Stimulated activated CD4-positive, alpha-beta T cell treated with anti-CD3 and anti-CD28 coated beads, Interleukin-2, amount 100 ng/mL, for 4 hours (primary cell): ENCODE results near the gene TMEM38A.
"Not testable (repeated sequence)": the region's sequence is repeated elsewhere in the genome, so short reads cannot be mapped to it uniquely, and the experiment has no call there.

Experiments
- DNase-seq: peaks from one replicate; pipeline ENCODE4 v3.0.0-alpha.2; 2020; ENCODE audit warnings: low read depth

The TMEM38A gene

DNA sequence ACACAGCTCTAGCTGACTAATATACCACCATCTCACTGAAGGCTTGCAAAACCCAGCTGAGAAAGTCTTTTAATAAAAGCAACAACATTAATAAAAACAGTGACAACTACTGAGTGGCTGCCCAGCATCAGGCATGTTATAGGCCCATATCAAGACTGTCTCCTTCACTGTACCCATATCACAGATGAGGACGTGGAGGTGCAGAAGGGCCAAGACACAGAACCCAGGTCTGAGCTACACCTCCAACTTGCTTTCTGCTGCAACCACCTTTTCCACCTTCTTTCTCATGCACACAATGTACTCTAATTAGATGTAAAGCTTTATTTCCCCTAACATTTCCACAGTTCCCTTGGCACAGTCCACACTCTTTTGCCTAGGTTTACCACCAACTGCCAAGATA is 22.3 kb upstream of the TMEM38A start:
- no peak for DNase-seq

DNA sequence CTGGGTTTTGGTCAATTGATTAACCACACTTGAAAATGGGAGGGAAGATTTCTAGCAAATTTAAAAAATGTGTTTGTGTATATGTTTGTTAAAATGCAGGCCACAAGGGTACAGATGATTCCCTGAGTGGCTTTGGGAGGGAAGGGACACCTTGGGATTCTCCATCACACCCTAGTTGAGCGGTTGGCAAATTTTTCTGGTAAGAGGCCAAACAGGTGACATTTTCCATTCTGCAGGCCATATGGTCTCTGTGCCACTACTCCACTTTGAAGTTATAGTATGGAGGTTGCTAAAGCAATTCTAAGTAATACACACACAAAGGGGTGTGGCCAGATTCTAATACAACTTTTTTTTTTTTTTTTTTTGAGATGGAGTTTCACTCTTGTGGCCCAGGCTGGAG is 20.0 kb upstream of the TMEM38A start:
- no peak for DNase-seq

DNA sequence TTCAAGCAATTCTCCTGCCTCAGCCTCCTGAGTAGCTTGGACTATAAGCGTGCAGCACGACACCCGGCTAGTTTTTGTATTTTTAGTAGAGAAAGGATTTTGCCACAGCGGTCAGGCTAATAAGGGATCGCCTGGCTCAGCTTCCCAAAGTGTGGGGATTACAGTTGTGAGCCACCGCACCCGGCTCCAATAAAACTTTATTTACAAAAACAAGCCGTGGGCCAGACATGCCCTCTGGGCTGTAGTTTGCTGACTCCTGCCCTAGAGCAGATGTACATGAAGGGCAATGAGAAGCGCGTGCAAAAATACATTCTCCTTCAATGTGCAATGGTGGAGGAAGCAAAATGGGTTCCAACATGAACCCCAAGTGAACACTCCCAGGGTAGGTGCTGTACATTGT is 19.2 kb upstream of the TMEM38A start:
- DNase-seq: no peak

DNA sequence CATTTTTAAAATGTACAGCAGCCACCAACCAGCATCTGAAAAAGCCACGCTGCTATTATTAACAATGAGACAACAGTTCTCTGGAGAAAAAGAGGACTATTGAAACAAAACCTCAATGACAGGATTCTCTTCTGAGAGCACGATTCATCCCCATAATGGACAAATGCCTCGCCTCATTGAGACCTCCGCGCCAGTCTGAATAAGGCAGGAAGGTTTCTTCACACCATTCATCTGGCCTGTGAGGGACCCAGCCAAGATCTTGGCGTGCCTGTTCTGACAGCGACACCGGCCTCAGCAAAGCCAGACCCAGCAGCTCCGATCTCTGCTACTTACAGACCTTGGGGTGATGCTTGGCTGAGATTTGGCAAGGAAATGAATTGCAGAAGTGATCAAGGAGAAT is 15.8 kb upstream of the TMEM38A start:
- DNase-seq: no peak

DNA sequence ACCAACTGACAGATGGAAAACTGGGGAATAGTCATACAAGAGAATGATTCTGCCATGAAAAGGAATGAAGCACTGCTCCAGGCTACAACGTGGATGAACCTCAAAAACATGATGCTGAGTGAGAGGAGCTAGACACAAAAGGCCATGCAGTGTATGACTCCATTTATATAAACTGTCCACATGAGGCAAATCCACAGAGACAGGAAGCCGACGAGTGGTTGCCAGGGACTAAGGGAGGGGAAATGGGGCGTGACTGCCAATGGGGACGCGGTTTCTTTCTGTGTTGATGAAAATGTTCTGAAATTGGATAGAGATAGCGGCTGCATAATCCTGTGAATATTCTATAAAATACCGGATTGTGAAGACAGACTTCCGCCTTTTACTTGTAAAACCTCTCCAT is 11.2 kb upstream of the TMEM38A start:
- DNase-seq: no peak

DNA sequence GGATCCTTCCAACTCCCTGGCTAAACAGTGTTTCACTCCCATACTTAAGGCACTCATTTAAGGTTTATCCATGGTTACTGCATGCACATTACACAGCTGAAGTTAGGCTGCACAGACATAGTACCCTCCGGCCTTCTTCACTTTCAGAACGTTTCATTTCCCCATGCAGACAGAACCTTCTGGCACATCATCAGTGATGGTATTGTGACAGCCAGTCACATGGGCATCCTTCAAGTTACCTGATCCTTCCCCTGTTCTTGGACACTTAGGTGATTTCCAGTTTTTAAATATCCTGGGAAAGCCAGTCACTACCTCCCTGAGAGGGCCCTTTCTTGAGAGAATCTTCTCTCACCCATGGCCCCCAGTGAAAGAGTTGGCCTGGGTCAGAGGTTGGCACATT is 10.1 kb upstream of the TMEM38A start:
- no peak for DNase-seq

DNA sequence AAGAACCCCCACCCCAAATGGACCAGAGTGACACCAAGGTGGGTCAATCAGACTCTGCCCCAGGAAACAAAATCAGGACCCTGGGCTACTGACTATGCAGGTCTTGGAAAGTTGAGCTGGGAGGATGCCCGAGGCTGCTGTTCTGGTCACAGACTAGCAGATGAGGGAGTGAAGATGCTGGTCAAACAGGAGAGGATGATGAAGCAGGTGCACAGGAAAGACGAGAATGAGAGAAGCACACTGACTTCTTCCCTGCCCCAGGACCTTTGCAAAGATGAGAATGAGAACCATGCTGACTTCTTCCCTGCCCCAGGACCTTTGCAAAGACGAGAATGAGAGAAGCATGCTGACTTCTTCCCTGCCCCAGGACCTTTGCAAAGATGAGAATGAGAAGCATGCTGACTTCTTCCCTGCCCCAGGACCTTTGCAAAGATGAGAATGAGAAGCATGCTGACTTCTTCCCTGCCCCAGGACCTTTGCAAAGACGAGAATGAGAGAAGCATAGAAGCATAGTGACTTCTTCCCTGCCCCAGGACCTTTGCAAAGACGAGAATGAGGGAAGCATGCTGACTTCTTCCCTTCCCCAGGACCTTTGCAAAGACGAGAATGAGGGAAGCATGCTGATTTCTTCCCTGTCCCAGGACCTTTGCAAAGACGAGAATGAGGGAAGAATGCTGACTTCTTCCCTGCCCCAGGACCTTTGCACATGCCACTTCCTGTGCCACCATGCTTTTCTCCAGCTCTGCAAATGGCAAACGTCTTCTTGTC is 9.3 kb upstream of the TMEM38A start:
- DNase-seq: not testable (repeated sequence)

DNA sequence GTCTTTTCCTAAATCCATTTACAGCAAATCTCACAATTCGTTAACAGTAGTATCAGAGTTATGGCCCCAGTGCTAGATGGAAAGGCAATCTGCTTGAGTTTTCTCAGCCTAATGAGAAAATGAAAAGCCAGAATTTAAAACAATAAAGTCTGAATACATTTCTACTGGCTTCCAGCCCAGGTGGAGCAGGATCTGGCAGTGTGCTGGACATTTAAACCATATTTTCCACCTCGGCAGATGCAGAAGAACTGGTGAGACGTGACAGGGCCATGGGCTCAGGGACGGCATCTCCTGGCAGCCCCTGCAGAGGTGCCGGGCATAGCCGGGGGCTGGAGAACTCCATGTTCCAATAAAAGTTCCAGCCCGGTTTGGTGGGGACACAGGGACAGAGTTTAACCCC is 8.1 kb upstream of the TMEM38A start:
- DNase-seq: no peak

DNA sequence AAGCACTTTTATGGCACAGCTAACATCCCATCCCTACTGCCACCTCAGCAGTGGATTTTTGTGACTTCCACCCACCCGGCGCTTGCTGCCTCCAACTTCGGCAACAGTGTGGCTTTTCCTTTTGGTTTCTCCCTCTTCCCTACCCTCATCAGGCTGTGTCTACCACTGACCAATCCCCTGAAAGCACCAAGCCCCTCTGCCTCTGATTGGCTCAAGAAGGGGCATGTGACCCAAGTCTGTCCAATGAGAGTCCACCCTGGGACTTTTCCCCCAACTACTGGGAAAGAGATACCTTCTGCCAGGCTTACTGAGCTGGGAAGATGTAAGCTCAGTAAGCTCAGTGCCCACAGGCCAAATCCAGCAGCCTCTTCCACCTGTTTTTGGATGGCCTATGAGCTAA is 6.8 kb upstream of the TMEM38A start:
- DNase-seq: no peak

DNA sequence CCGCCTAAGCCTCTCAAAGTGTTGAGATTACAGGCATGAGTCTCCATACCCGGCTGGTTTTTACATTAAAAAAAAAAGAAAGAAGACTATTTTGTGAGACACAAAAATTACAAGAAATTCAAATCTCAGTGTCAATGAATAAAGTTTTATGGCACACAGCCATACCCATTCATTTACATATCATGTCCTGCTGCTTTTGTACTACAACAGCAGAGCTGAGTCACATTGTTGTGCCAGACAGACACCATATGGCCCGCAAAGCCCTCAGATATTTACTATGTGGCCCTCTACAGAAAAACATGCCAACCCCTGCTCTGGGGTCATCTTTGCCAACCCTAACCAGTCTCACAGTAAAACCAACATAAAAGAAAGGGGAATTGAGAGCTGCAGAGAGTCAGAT is 6.3 kb upstream of the TMEM38A start:
- no peak for DNase-seq

DNA sequence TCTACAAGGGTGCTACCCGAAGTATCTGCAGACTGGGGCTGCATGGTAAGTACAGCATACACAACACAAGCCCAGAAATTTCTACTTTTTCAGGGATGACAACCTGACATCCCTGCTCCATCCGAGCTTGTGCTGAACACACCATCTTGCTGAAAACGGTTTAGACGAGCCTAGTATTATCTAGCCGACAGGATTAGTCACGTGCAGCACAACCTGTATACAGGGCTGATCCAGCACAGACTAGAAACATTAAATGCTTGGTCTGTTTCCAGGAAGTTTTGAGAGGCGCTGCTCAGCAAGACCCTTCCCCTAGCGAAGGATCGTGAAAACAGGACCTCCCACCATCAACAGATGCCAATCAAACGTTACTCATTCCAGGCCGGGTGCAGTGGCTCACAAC is 5.2 kb upstream of the TMEM38A start:
- DNase-seq: no peak

DNA sequence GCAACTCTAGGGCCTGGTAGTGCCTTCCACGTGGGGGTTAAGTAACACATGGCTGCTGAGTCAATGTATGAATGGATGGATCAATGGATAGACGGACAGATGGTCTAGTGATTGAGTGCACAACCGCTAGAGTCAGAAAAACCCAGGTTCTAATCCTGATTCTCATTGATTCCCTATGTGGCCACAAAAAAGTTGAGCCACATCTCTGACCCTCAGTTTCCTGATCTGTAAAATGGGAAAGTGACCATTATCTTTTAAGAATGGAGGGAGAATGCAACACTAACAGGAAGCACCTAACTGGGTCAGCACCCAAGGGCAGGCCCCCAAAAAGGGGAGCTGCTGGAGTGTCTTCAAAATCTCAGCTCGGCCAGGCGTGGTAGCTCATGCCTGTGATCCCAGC is 3.6 kb upstream of the TMEM38A start:
- DNase-seq: no peak

DNA sequence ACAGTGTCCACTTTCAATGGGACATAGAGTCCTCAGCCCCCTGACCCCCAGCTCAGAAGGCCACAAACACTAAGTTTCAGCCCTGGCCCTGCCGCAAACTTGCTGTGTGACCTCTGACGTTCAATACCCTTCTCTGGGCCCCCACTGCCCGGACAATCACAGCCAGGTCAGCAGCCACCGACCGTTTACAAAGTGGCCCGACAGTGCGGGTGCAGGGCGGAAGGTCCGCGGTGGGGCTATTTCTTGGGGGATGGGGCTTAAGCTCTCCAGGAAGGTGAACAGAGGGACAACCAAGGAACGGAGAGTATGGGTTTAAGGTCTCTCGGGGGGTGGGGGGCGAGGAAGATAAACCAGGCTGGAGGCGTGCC is 1.5 kb upstream of the TMEM38A start:
- DNase-seq: no peak

DNA sequence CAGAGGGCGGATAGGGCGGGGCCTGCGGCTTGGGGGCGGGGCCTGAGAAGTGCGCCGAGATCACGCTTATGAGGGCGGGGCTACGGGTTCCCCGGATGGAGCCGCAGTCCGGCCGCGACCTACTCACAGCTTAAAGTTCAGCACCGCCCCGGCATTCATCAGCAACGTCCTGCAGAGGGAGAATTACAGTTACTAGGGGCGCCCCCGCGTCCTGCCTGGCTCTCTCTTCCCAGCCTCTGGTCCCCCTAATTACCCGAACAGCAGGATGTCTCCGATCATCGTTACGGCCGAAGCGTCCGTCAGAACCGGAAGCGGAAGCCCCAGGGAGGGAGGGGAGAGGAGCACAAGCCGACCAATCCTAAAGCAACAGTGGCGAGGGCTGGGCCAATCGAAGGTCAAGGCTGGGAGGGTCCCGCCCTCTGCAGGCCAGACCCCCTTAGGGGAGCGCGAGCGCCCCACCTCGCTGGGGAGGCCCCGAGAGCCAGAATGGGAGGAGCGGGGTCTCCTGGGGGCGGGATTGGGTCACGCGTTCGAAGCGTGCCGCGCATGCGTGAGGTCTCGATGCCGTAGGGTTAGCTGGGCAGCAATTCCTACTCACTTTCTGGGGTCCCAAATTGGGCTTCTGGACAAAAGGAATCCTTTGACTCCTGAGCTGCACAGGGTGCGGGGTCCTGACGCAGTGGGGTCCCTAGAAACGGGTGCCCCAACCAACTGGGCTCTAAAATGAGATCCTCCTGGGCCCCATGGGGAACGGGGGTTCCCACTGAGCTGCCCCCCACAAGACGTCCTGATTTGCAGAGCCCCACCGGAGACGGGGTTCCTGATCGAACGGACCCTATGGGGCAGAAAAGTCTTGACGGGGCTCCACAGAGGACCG is 869 bp upstream of the TMEM38A start, which contains the start of gene SMIM7:
Gene SMIM7, minus strand, starts transcription at position 313 of the 877 bp plus-strand sequence. Its CDS starts 34 bp downstream, at position 279.
- DNase-seq: peak; percentile 99

DNA sequence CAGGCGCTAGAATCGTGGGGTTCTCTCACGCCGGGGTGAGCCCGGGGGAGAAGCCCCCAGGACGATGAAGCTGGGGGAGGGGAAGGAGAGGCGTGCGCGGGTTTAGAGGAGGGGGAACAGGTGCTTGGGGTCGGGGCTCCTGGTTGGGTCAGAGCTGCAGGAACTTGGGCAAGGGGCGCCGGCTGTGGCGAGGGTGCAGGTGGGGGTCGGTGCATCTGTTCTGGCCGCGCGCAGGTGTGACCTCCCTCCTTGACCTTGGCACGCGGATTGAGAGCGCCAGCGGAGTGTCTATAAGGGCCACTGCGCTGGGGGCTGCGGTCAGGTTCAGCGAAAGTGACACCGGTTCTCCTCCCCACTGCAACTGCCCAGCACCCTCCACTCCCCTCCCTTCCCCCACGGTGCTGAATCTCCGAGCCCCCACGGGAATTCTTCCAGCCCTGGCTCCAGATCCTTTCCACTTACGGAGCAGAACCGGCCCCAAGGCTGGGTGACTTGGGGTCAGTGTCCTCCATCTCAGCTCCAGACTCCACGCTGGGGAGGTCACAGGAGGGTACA is 618 bp downstream of the TMEM38A start:
- no peak for DNase-seq

DNA sequence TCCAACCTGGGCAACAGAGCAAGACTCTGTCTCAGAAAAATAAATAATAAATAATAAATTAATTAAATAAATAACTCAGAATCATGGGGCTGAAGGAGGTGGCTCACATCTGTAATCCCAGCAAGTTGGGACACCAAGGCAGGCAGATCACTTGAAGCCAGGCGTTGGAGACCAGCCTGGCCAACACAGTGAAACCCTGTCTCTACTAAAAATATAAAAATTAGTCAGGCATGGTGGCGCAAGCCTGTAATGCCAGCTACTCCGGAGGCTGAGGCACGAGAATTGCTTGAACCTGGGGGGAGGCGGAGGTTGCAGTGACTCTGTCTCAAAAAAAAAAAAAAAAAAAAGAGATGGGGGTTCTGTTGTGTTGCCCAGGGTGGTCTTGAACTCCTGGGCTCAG is 7.2 kb downstream of the TMEM38A start:
- no peak for DNase-seq

DNA sequence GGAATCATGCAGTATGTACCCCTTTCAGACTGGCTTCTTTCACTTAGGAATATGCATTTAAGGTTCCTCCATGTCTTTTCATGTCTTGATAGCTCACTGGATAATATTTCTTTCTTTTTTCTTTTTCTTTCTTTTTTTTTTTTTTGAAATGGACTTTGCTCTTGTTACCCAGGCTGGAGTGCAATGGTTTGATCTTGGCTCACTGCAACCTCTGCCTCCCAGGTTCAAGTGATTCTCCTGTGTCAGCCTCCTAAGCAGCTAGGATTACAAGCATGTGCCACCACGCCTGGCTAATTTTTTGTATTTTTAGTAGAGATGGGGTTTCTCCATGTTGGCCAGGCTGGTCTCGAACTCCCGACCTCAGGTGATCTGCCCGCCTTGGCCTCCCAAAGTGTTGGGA is 7.8 kb downstream of the TMEM38A start:
- DNase-seq: not testable (repeated sequence)

DNA sequence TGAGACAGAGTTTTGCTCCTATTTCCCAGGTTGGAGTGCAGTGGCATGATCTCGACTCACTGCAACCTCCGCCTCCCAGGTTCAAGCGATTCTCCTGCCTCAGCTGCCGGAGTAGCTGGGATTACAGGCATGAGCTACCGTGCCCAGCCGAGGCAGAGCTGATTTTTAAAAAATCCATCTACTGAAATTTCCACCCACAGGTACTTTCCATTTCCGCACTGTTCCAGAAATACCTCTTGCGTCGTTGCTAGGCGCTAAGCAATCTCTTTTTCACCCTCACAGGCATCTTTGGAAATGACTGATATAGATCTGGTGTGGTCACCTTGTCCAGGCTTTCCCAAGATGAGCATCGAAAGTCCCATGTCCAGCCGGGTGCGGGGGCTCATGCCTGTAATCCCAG is 9.4 kb downstream of the TMEM38A start:
- no peak for DNase-seq

DNA sequence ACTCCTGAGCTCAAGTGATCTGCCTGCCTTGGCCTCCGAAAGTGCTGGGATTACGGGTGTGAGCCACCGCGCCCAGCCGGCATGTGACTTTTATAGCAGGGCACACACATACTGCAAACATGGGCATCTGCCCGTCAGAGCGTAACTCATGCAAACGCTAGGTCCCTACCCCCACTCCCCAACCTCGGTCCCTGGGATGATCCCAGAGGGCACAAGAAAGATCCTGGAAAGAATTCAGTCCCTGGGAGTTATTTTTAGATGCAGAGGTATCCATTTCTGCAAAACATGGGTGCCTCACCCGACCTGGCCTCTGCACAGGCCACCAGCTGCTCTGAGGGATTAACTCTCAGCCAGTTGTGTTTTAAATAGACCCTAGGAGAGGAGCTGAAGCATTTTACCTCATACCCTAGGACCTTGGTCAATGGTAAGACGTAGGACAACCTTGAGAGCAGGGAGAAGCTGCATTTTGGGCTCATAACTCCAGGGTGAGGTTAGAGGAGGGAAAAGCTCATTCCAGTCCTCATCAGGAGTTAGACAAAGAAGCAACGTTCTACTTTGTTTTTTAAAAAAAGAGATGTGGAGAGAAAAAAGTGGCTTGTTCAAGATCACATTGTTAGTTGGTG is 10.8 kb downstream of the TMEM38A start:
- no peak for DNase-seq

DNA sequence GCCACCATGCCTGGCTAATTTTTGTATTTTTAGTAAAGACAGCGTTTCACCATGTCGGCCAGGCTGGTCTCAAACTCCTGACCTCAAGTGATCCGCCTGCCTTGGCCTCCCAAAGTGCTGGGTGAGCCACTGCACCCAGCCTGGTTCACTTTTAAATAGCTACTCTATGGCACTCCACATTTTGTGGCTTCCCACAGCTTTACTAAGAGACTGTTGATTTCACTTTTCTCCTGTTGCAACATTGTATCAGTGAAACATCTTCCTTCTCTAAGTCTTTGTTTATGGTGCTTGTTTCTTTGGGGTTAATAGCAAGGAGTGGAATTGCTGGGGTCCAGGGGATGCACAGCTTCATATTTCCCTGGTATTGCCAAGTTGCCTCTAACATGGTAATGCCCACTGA is 12.3 kb downstream of the TMEM38A start:
- DNase-seq: no peak

DNA sequence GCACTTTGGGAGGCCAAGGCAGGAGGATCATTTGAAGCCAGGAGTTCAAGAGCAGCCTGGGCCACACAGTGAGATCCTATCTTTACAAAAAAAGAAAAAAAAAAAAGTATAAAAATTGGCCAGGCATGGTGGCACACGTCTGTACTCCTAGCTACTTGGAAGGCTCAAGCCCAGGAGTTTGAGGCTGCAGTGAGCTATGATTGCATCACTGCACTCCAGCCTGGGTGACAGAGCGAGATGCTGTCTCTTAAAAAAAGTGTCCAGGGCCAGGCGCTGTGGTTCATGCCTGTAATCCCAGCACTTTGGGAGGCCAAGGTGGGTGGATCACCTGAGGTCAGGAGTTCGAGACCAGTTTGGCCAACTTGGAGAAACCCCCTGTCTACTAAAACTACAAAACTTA is 12.9 kb downstream of the TMEM38A start:
- DNase-seq: not testable (repeated sequence)

DNA sequence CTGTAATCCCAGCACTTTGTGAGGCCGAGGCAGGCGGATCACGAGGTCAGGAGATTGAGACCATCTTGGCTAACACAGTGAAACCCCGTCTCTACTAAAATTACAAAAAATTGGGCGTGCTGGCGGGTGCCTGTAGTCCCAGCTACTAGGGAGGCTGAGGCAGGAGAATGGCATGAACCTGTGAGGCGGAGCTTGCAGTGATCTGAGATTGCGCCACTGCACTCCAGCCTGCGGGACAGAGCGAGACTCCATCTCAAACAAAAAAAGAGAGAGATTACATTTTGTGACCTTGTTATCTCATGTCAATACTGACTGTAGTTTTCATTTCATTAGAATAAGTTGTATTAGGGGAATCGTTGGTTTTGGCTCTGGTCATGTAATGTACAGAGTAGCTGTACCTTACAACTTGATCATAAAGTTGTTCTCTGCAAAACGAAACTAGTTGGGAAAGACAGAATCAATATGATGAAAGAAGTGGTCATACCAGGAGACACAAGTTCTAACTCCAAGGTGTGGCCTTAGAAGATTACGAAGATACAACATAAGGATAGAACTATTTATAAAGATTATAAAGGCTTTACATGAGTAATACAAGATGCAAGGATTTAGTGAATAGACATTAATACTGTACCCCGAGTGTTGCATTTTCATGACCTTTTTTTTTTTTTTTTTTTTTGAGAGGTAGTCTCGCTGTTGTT is 15.3 kb downstream of the TMEM38A start:
- DNase-seq: no peak
